ENCODE data around the gene ITFG1. TPM values are rescaled to one million over a fixed set of nuclear protein-coding genes. Genes with fewer than 3 reads are reported as not detected.

ITFG1 gene
- total and polyA plus RNA-seq, 2 of the 8 experiments (the other 6 are each of a cell fraction or from before 2014, with no cell fraction given): 13.8 to 22.2 TPM

- Histone ChIP-seq H2BK5ac (ENCODE audit: low read depth, low read length) (no peak overlapping the region), H4K91ac (replicated peaks; ENCODE audit: insufficient read length, low read length) (no peak overlapping the region), H2BK120ac (replicated peaks; ENCODE audit: low read depth, low read length) (no peak overlapping the region), H3K27ac (ENCODE audit: low read depth, low read length) (no peak overlapping the region), H3K4ac (replicated peaks; ENCODE audit: insufficient read length, low read depth, low read length) (no peak overlapping the region), H3K4me3 (ENCODE audit: extremely low read depth in 1 of 4, insufficient read depth in 2 of 4, low read depth in 3 of 4, low read length in 4 of 4) (no peak overlapping the region), H2BK12ac (ENCODE audit: low read depth, low read length) (no peak overlapping the region), H3K9ac (replicated peaks in 1 of 4; ENCODE audit: extremely low read depth in 1 of 4, low read depth in 3 of 4, low read length in 3 of 4) (no peak overlapping the region), H2BK15ac (ENCODE audit: low read length) (no peak overlapping the region), H3K56ac (replicated peaks; ENCODE audit: insufficient read length, low read depth, low read length) (no peak overlapping the region), H2AFZ (ENCODE audit: low read length) (no peak overlapping the region), H3K9me3 (ENCODE audit: insufficient read depth in 2 of 2, low read depth in 1 of 2, low read length in 1 of 2) (0 out of 4 replicates have a peak, but pooled peaks cover 0 to 2% of the 10 kb centered on the region in 2 experiments), H3K4me1 (replicated peaks in 1 of 4; ENCODE audit: control insufficient read depth in 3 of 4, insufficient read depth in 4 of 4, low read length in 3 of 4) (no peaks in the 10 kb centered on the region), H3K4me2 (ENCODE audit: insufficient read depth in 1 of 2, low read depth in 2 of 2, low read length in 2 of 2) (no peak overlapping the region), H3K79me2 (ENCODE audit: control insufficient read depth in 1 of 2, insufficient read depth in 2 of 2, low read length in 2 of 2) (no peaks in the 10 kb centered on the region; a peak in 1 of 4 replicates), H3K36me3 (ENCODE audit: control insufficient read depth in 2 of 4, insufficient read depth in 4 of 4, low read length in 3 of 4) (no peaks in the 10 kb centered on the region), H4K5ac (ENCODE audit: insufficient read length, low read depth, low read length) (no peak overlapping the region), H4K8ac (ENCODE audit: extremely low read depth, insufficient read depth, low read length) (no peak overlapping the region), H4K20me1 (replicated peaks in 1 of 2; ENCODE audit: control insufficient read depth in 1 of 2, insufficient read depth in 2 of 2, low read length in 2 of 2) (peaks cover 0 to 2% of the 10 kb centered on the region in 2 experiments), H3K18ac (ENCODE audit: extremely low read depth, low read length) (no peak overlapping the region), H3K23me2 (ENCODE audit: low read depth, low read length) (no peaks in the 10 kb centered on the region), H3K79me1 (ENCODE audit: low read depth, low read length) (no peaks in the 10 kb centered on the region), H3K14ac (ENCODE audit: insufficient read length) (no peak overlapping the region), H3K27me3 (replicated peaks in 1 of 4; ENCODE audit: control insufficient read depth in 3 of 4, extremely low read depth in 1 of 4, insufficient read depth in 3 of 4, low read length in 3 of 4) (no peaks in the 10 kb centered on the region), H2AK5ac (ENCODE audit: low read depth, low read length) (no peak overlapping the region), H3K23ac (ENCODE audit: insufficient read length) (no peak overlapping the region), H2BK20ac (ENCODE audit: low read length) (no peak overlapping the region)
- DNase-seq (ENCODE audit: low read depth in 1 of 2, low spot score in 2 of 2): no peak
- no peak for FAIRE-seq
- TF ChIP-seq TBP (IDR thresholded peaks at IDR 0.05; ENCODE audit: low read depth, low read length): no peak
- TF ChIP-seq NANOG (IDR thresholded peaks at IDR 0.05; ENCODE audit: insufficient read depth, low read depth, low read length, poor library complexity, severe bottlenecking): no peak
- no peak for TF ChIP-seq HDAC6 (IDR thresholded peaks at IDR 0.05; ENCODE audit: low read depth, low read length)
- TF ChIP-seq TAF1 (IDR thresholded peaks at IDR 0.05; ENCODE audit: low read depth, low read length): no peak
- no peak for TF ChIP-seq CEBPB (IDR thresholded peaks at IDR 0.05; ENCODE audit: low read depth, low read length)
- TF ChIP-seq BCL11A (IDR thresholded peaks at IDR 0.05; ENCODE audit: low read depth in 2 of 2, low read length in 2 of 2): no peak
- TF ChIP-seq EZH2 (IDR thresholded peaks at IDR 0.05; ENCODE audit: low read depth, low read length, severe bottlenecking): no peak
- no peak for TF ChIP-seq CREB1 (IDR thresholded peaks at IDR 0.05)
- no peak for TF ChIP-seq EP300 (IDR thresholded peaks at IDR 0.05; ENCODE audit: borderline replicate concordance in 1 of 2, low read depth in 2 of 2, low read length in 2 of 2)
- no peak for TF ChIP-seq SP1 (IDR thresholded peaks at IDR 0.05; ENCODE audit: low read depth, low read length)
- TF ChIP-seq KDM1A (IDR thresholded peaks at IDR 0.05; ENCODE audit: borderline replicate concordance, low read length): no peak
- no peak for TF ChIP-seq BRCA1 (IDR thresholded peaks at IDR 0.05; ENCODE audit: low read depth, low read length)
- TF ChIP-seq CHD2 (IDR thresholded peaks at IDR 0.05; ENCODE audit: low read length): no peak
- TF ChIP-seq SUZ12 (IDR thresholded peaks at IDR 0.05; ENCODE audit: low read length): no peak
- ChIA-PET CTCF (ENCODE audit: partially characterized antibody) (no interaction called here), POLR2A (ENCODE audit: partially characterized antibody) (no interaction called here)
- WGBS, 2 experiments (ENCODE audit: extremely low coverage in 1 of 2, insufficient coverage in 1 of 2, insufficient read length in 1 of 2, insufficient replicate concordance in 2 of 2, low coverage in 1 of 2, low lambda C conversion rate in 2 of 2, missing lambda C conversion rate in 1 of 2): 89% methylated on average over 2 of the region's 2 CpGs; no CpG with 5 or more reads in 1 of the 2 experiments
Measured at GRCh38 chr16:47483616-47484015, 22.8 kb upstream of the ITFG1 start.

Measured in H1 (cell line).